Activated CD4-positive, alpha-beta T cell treated with anti-CD3 and anti-CD28 coated beads, Interleukin-2, Interleukin-4, amounts not matched to agents 100 ng/mL and 50 ng/mL, durations not matched to agents 16 hours and 8 hours (primary cell): ENCODE data around the gene MAG.

Source experiments
- DNase-seq: peaks from one replicate; pipeline ENCODE4 v3.0.0-alpha.2; 2020; ENCODE audit warnings: low spot score

Gene MAG

GRCh38 chr19:35299523-35300338 is 7.8 kb downstream of the MAG start:
- no peak for DNase-seq

- no peak for DNase-seq
These were observed 8.3 kb downstream of the MAG start for GRCh38 chr19:35300339-35300649.

- DNase-seq, result no peak
These were observed 10.0 kb downstream of the MAG start for GRCh38 chr19:35301961-35302360.

- no peak for DNase-seq
These were observed 10.5 kb downstream of the MAG start for GRCh38 chr19:35302446-35302845.

- no peak for DNase-seq
These were observed 11.5 kb downstream of the MAG start for GRCh38 chr19:35303357-35303915.

- DNase-seq, result no peak
These were observed 12.1 kb downstream of the MAG start for GRCh38 chr19:35304036-35304435.

- DNase-seq, result no peak
These were observed 13.2 kb downstream of the MAG start for GRCh38 chr19:35305181-35305580.

- no peak for DNase-seq
These were observed 14.7 kb downstream of the MAG start for GRCh38 chr19:35306473-35307246.

- no peak for DNase-seq
These were observed 16.0 kb downstream of the MAG start for GRCh38 chr19:35307931-35308330.

GRCh38 chr19:35308910-35309309 is 16.9 kb downstream of the MAG start:
- DNase-seq, result no peak

- no peak for DNase-seq
These were observed 17.7 kb downstream of the MAG start for GRCh38 chr19:35309481-35310279.

GRCh38 chr19:35310331-35310730 is 18.4 kb downstream of the MAG start:
- no peak for DNase-seq

- no peak for DNase-seq
These were observed 19.0 kb downstream of the MAG start for GRCh38 chr19:35310811-35311465.

- no peak for DNase-seq
These were observed 20.1 kb downstream of the MAG start for GRCh38 chr19:35311901-35312665.

GRCh38 chr19:35313587-35313986 is 21.6 kb downstream of the MAG start:
- no peak for DNase-seq

GRCh38 chr19:35314031-35314430 is 22.1 kb downstream of the MAG start:
- no peak for DNase-seq

GRCh38 chr19:35314858-35315470 is 23.0 kb downstream of the MAG start:
- DNase-seq, result no peak

- DNase-seq, result no peak
These were observed 23.9 kb downstream of the MAG start for GRCh38 chr19:35315883-35316282.

GRCh38 chr19:35316560-35316959 is 24.6 kb downstream of the MAG start:
- DNase-seq, result no peak

- DNase-seq, result no peak
These were observed 25.6 kb downstream of the MAG start for GRCh38 chr19:35317464-35318043.
